ENCODE results near the gene SEPTIN5.

DNA sequence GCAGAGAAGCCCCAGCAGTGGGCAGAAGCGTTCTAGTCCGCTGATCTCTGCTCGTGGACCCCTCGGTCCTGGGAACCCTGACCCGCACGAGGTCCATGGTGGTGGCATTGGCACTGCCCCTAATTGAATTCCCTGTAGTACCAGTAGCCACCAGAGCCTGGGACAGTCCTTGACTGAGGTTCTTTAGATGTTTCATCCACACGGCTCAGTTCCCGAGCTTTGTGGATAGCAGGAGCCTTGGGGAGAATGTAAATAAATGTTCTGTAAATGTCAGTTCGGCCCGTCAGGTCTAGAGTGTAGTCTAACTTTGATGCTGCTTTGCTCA lies 39.4 kb upstream of the SEPTIN5 start:
- no peak for TF ChIP-seq POLR2A (IDR thresholded peaks at IDR 0.05)
- TF ChIP-seq, protein P1, sequence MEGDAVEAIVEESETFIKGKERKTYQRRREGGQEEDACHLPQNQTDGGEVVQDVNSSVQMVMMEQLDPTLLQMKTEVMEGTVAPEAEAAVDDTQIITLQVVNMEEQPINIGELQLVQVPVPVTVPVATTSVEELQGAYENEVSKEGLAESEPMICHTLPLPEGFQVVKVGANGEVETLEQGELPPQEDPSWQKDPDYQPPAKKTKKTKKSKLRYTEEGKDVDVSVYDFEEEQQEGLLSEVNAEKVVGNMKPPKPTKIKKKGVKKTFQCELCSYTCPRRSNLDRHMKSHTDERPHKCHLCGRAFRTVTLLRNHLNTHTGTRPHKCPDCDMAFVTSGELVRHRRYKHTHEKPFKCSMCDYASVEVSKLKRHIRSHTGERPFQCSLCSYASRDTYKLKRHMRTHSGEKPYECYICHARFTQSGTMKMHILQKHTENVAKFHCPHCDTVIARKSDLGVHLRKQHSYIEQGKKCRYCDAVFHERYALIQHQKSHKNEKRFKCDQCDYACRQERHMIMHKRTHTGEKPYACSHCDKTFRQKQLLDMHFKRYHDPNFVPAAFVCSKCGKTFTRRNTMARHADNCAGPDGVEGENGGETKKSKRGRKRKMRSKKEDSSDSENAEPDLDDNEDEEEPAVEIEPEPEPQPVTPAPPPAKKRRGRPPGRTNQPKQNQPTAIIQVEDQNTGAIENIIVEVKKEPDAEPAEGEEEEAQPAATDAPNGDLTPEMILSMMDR (IDR thresholded peaks at IDR 0.05), result no peak
- TF ChIP-seq POLR2AphosphoS5 (IDR thresholded peaks at IDR 0.05), result no peak
- TF ChIP-seq EP300 (IDR thresholded peaks at IDR 0.05), result no peak

Data from gastroesophageal sphincter (tissue), 3 donors.